PC-3 (cell line): ENCODE data around the gene TRIM34. TPM values are rescaled to one million over a fixed set of nuclear protein-coding genes. Genes with fewer than 3 reads are reported as not detected.

ENCODE experiments used
- ATAC-seq: fragments of 200-7000 bp; cut with Tn5 transposase; 2 replicates; pipeline ENCODE4 v1.9.1; 2020; ENCODE audit warnings: mild to moderate bottlenecking, moderate library complexity
- BruUV-seq: library from RNA; stranded (reverse); fragments of 400-500 nt; replicated peaks from 2 replicates; lab custom pipeline; 2021; lab: Mats Ljungman, UMichigan
- CTCF ChIA-PET: fragments of 300-600 bp; sonication (Branson Sonifier 250); formaldehyde crosslinking; loops from one replicate; lab custom pipeline; 2022; ENCODE audit warnings: antibody characterized with exemption; lab: Charles Lee
- POLR2A ChIA-PET: fragments of 300-600 bp; sonication (Branson Sonifier 250); formaldehyde crosslinking; loops from one replicate; lab custom pipeline; 2022; ENCODE audit warnings: antibody characterized with exemption; ENCODE audit not compliant: unreplicated experiment; lab: Charles Lee
- DNase-seq: peaks from one replicate; pipeline ENCODE4 v3.0.0-alpha.2; 2015
- H2AFZ ChIP-seq: fragments of 300-600 bp; sonication (generic); 2 replicates; pipeline ENCODE4 v1.6.0; 2016; ENCODE audit warnings: antibody characterized with exemption, low read length
- H3F3A ChIP-seq: fragments of 300-600 bp; sonication (generic); one replicate; pipeline ENCODE4 v1.6.0; 2017; ENCODE audit warnings: antibody characterized with exemption, low read length, control low read depth, mild to moderate bottlenecking; ENCODE audit not compliant: unreplicated experiment
- H3K27ac ChIP-seq: fragments of 300-600 bp; sonication (generic); 2 replicates; pipeline ENCODE4 v1.5.1; 2016; ENCODE audit warnings: mild to moderate bottlenecking, low read length
- H3K27me3 ChIP-seq: fragments of 300-600 bp; sonication (generic); 2 replicates; pipeline ENCODE4 v1.6.1; 2016; ENCODE audit warnings: low read length, mixed read lengths
- H3K36me3 ChIP-seq: fragments of 300-600 bp; sonication (generic); 2 replicates; pipeline ENCODE4 v1.6.1; 2016; ENCODE audit warnings: low read depth, mixed run types, low read length, mixed read lengths
- H3K4me1 ChIP-seq: fragments of 300-600 bp; sonication (generic); 2 replicates; pipeline ENCODE4 v1.5.1; 2016; ENCODE audit warnings: low read length; ENCODE audit not compliant: insufficient read depth
- H3K4me2 ChIP-seq: fragments of 300-600 bp; sonication (generic); 2 replicates; pipeline ENCODE4 v1.6.0; 2016; ENCODE audit warnings: low read length
- H3K4me3 ChIP-seq: fragments of 300-600 bp; sonication (generic); 2 replicates; pipeline ENCODE4 v1.5.1; 2016; ENCODE audit warnings: mild to moderate bottlenecking, low read length, mixed read lengths
- H3K79me2 ChIP-seq: fragments of 300-600 bp; sonication (generic); 2 replicates; pipeline ENCODE4 v1.6.1; 2017; ENCODE audit warnings: low read length, mixed read lengths
- H3K9ac ChIP-seq: fragments of 300-600 bp; sonication (generic); 2 replicates; pipeline ENCODE4 v1.6.0; 2016; ENCODE audit warnings: mild to moderate bottlenecking, low read length
- H3K9me2 ChIP-seq: fragments of 300-600 bp; sonication (generic); replicated peaks from 2 replicates; pipeline ENCODE4 v1.6.1; 2016; ENCODE audit warnings: mixed run types, low read length, mixed read lengths
- H3K9me3 ChIP-seq: fragments of 300-600 bp; sonication (generic); 2 replicates; pipeline ENCODE4 v1.6.1; 2016; ENCODE audit warnings: low read length, mixed read lengths
- H4K20me1 ChIP-seq: fragments of 300-600 bp; sonication (generic); 2 replicates; pipeline ENCODE4 v1.6.1; 2016; ENCODE audit warnings: low read length, mixed read lengths
- EZH2 ChIP-seq: fragments of 300-600 bp; sonication (generic); IDR thresholded peaks from one replicate; pipeline ENCODE4 v1.6.1; 2017; ENCODE audit warnings: antibody characterized with exemption, mild to moderate bottlenecking, low read length; ENCODE audit not compliant: unreplicated experiment
- EZH2phosphoT487 ChIP-seq: fragments of 300-600 bp; sonication (generic); IDR thresholded peaks from 2 replicates; pipeline ENCODE4 v1.6.1; 2018; ENCODE audit warnings: mild to moderate bottlenecking, antibody characterized with exemption, low read length, borderline replicate concordance
- intact Hi-C: fragments of 100-400 bp; cut with micrococcal nuclease; formaldehyde crosslinking; loops from 2 replicates; pipeline ENCODE4 v1.9.0; 2023
- total RNA-seq: library from RNA; depleted of rRNA; stranded (reverse); fragments of >200 nt; gene quantifications from 2 replicates; pipeline ENCODE4 v1.2.3, GENCODE V29; 2014
- TF ChIP-seq, protein P1 (sequence below): fragments of 300-600 bp; sonication (generic); conservative IDR thresholded peaks from 2 replicates; pipeline ENCODE4 v1.5.1; 2017; ENCODE audit warnings: antibody characterized with exemption, low read depth, mild to moderate bottlenecking, low read length

TRIM34 gene
- total RNA-seq, 1 experiment from 2014 or later = 1.3 TPM

DNA sequence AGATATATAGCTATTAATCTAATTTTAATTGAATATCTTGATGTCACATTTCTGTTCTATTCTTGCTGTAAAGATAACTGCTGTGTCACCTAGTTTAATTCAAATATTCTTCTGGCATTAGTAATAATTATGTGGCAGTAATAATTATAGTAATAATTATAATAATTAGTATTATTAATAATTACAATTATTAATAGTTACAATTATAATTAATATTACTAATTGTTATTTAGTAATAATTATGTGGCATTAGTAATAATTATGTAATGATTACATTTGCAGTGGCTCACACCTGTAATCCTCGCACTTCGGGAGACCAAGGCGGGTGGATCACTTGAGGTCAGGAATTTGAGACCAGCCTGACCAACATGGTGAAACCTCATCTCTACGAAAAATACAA lies 61.6 kb downstream of the TRIM34 start:
- BruUV-seq = no TSS peak
- TF ChIP-seq EZH2 = no peak
- no peak for TF ChIP-seq EZH2phosphoT487
- TF ChIP-seq, protein P1, sequence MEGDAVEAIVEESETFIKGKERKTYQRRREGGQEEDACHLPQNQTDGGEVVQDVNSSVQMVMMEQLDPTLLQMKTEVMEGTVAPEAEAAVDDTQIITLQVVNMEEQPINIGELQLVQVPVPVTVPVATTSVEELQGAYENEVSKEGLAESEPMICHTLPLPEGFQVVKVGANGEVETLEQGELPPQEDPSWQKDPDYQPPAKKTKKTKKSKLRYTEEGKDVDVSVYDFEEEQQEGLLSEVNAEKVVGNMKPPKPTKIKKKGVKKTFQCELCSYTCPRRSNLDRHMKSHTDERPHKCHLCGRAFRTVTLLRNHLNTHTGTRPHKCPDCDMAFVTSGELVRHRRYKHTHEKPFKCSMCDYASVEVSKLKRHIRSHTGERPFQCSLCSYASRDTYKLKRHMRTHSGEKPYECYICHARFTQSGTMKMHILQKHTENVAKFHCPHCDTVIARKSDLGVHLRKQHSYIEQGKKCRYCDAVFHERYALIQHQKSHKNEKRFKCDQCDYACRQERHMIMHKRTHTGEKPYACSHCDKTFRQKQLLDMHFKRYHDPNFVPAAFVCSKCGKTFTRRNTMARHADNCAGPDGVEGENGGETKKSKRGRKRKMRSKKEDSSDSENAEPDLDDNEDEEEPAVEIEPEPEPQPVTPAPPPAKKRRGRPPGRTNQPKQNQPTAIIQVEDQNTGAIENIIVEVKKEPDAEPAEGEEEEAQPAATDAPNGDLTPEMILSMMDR = no peak
- Histone ChIP-seq H3K9ac (no peak overlapping the region), H3K79me2 (peaks cover 12% of the 10 kb centered on the region), H4K20me1 (no peaks in the 10 kb centered on the region), H3K9me3 (no peaks in the 10 kb centered on the region), H3K4me1 (peaks cover 9% of the 10 kb centered on the region), H3K9me2 (no peaks in the 10 kb centered on the region), H3F3A (no peaks in the 10 kb centered on the region), H3K4me2 (no peak overlapping the region), H3K27me3 (no peaks in the 10 kb centered on the region), H3K4me3 (no peak overlapping the region), H3K27ac (no peak overlapping the region), H2AFZ (no peak overlapping the region), H3K36me3 (no peaks in the 10 kb centered on the region)
- DNase-seq = no peak
- no peak for ATAC-seq
- intact Hi-C loops = no loop called here
- ChIA-PET POLR2A (interaction anchor here (0.6 kb wide), 1 partner anchor 61 kb away, joined by 3 read pairs; the partner anchor contains the start of gene TRIM34), CTCF (no interaction called here)

DNA sequence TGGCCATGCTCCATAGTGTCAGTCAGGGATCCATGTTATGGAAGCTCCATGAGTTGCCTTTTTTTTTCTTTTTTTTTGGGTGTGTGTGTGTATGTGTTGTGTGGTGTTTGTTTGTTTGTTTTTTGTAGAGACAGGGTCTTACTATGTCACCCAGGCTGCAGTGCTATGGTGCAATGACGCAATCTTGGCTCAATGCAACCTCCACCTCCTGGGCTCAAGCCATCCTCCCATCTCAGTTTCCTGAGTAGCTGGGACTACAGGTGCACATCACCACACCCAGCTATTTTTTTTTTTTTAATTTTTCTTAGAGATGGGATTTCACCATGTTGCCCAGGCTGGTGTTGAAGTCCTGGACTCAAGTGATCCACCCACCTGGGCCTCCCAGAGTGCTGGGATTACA lies 63.7 kb downstream of the TRIM34 start:
- BruUV-seq = no TSS peak
- Histone ChIP-seq H3K27me3 (no peaks in the 10 kb centered on the region), H3K27ac (no peak overlapping the region), H3K9ac (no peak overlapping the region), H3K4me2 (no peak overlapping the region), H3K4me1 (peaks cover 9% of the 10 kb centered on the region), H3K9me2 (no peaks in the 10 kb centered on the region), H3K79me2 (peaks cover 6% of the 10 kb centered on the region; the same call in 1 of the 2 replicates), H2AFZ (no peak overlapping the region), H3K4me3 (no peak overlapping the region), H3K36me3 (no peaks in the 10 kb centered on the region), H4K20me1 (no peaks in the 10 kb centered on the region), H3F3A (no peaks in the 10 kb centered on the region), H3K9me3 (no peaks in the 10 kb centered on the region)
- intact Hi-C loops = no loop called here
- TF ChIP-seq EZH2 (no peak), EZH2phosphoT487 (no peak)
- TF ChIP-seq, protein P1 = no peak
- ChIA-PET POLR2A (no interaction called here), CTCF (interaction anchor here (0.6 kb wide), 1 partner anchor 24 kb away, joined by 4 read pairs; no protein-coding TSS in a partner anchor)
- DNase-seq (no peak), ATAC-seq (no peak)

DNA sequence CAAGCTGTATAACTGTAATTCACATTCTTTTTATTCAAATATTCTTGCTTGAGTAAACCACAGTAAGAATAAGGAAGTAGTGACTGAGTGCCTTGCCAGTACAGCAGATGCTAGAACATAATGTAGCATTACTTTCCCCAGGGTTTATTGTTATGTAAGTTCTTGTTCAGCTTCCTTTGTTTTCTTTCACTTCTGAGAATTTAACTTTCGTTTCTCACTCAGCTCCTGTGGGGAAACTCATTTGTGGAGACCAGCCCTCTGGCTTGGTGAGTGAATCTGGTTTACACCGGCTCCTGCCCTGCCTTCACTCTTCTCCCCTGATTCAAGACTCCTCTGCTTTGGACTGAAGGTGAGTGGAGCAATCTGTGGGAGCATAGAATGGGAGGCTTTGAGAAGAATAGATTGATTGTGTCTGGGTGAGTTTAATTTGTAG lies 64.8 kb downstream of the TRIM34 start, which contains the start of gene TRIM22:
Gene TRIM22 (plus strand): TSS at position 240 of the 433 bp plus-strand sequence. CDS start 6,443 bp downstream, outside the sequence.
- peaks cover 4% of the 10 kb centered on the region; the same call in 1 of the 2 replicates for H3K4me1 ChIP-seq
- no peak within 1 kb of the TSS for H3K4me3 ChIP-seq
- H3K36me3 ChIP-seq = no peaks in the 10 kb centered on the region
- ATAC-seq (no peak), DNase-seq (no peak)
- no TSS peak for BruUV-seq
- ChIA-PET POLR2A (no interaction called here), CTCF (interaction anchor here (0.6 kb wide), 1 partner anchor 884 kb away, joined by 14 read pairs; no protein-coding TSS in a partner anchor)
- H3F3A ChIP-seq = no peaks in the 10 kb centered on the region
- TF ChIP-seq, protein P1 = no peak
- TF ChIP-seq EZH2 (no peak), EZH2phosphoT487 (no peak)
- no peaks in the 10 kb centered on the region for H3K9me2 ChIP-seq
- no peaks in the 10 kb centered on the region for H3K9me3 ChIP-seq
- H4K20me1 ChIP-seq = no peaks in the 10 kb centered on the region
- H2AFZ ChIP-seq = no peak within 1 kb of the TSS
- no peak within 1 kb of the TSS for H3K27ac ChIP-seq
- intact Hi-C loops = no loop called here
- H3K4me2 ChIP-seq = no peak within 1 kb of the TSS
- no peak within 1 kb of the TSS for H3K9ac ChIP-seq
- H3K27me3 ChIP-seq = no peaks in the 10 kb centered on the region; the same call in 1 of the 2 replicates
- no peaks in the 10 kb centered on the region for H3K79me2 ChIP-seq
